Fibroblast of peridontal ligament (primary cell): Measurements from ENCODE around the gene LRP2BP.

Experiments
- DNase-seq: peaks from one replicate; pipeline ENCODE4 v3.0.0-alpha.2; 2010; ENCODE audit errors: extremely low read depth

Gene LRP2BP

GRCh38 chr4:185395956-185396723, 416 bp upstream of the LRP2BP start:
- peak; percentile 96 for DNase-seq

- peak; percentile 36 for DNase-seq
These were observed 1.0 kb downstream of the LRP2BP start for GRCh38 chr4:185394568-185395237.

- DNase-seq = no peak
These were observed 3.6 kb downstream of the LRP2BP start for GRCh38 chr4:185392156-185392555.

- DNase-seq = no peak
These were observed 4.8 kb downstream of the LRP2BP start for GRCh38 chr4:185390941-185391340.

- DNase-seq = no peak
These were observed 7.8 kb downstream of the LRP2BP start for GRCh38 chr4:185387957-185388356.

- DNase-seq = no peak
These were observed 10.8 kb downstream of the LRP2BP start for GRCh38 chr4:185384930-185385331.

GRCh38 chr4:185384061-185384460, 11.7 kb downstream of the LRP2BP start:
- DNase-seq = no peak

GRCh38 chr4:185383451-185383850, 12.3 kb downstream of the LRP2BP start:
- no peak for DNase-seq

GRCh38 chr4:185382754-185383153, 13.0 kb downstream of the LRP2BP start:
- DNase-seq = no peak

- no peak for DNase-seq
These were observed 14.2 kb downstream of the LRP2BP start for GRCh38 chr4:185381288-185382196.

- DNase-seq = no peak
These were observed 15.4 kb downstream of the LRP2BP start for GRCh38 chr4:185380320-185380719.

GRCh38 chr4:185379326-185380295, 16.1 kb downstream of the LRP2BP start:
- no peak for DNase-seq

GRCh38 chr4:185378264-185378663, 17.5 kb downstream of the LRP2BP start:
- no peak for DNase-seq

- DNase-seq = no peak
These were observed 21.2 kb downstream of the LRP2BP start for GRCh38 chr4:185374573-185374972.

GRCh38 chr4:185374027-185374426, 21.7 kb downstream of the LRP2BP start:
- DNase-seq = no peak

- DNase-seq = no peak
These were observed 24.0 kb downstream of the LRP2BP start for GRCh38 chr4:185371702-185372101.

- no peak for DNase-seq
These were observed 25.3 kb downstream of the LRP2BP start for GRCh38 chr4:185370268-185370949.

GRCh38 chr4:185369731-185370130, 26.0 kb downstream of the LRP2BP start:
- DNase-seq = peak; percentile 19

GRCh38 chr4:185364886-185365285, 30.8 kb downstream of the LRP2BP start:
- no peak for DNase-seq

- DNase-seq = peak; percentile 12
These were observed 32.5 kb downstream of the LRP2BP start for GRCh38 chr4:185363251-185363650.
